Measurements from ENCODE around the gene CUEDC1.

GRCh38 chr17:57947369-57947768 lies 7.8 kb downstream of the CUEDC1 start:
- TF ChIP-seq CTCF (conservative IDR thresholded peaks at IDR 0.05; ENCODE audit: low read depth, low read length) (no peak), RAD21 (IDR thresholded peaks at IDR 0.05; ENCODE audit: low read length) (no peak), SMC3 (IDR thresholded peaks at IDR 0.05; ENCODE audit: low read depth, low read length) (no peak), MXI1 (IDR thresholded peaks at IDR 0.05; ENCODE audit: borderline replicate concordance, low read depth, low read length) (no peak)
- TF ChIP-seq, protein P1, sequence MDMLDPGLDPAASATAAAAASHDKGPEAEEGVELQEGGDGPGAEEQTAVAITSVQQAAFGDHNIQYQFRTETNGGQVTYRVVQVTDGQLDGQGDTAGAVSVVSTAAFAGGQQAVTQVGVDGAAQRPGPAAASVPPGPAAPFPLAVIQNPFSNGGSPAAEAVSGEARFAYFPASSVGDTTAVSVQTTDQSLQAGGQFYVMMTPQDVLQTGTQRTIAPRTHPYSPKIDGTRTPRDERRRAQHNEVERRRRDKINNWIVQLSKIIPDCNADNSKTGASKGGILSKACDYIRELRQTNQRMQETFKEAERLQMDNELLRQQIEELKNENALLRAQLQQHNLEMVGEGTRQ (IDR thresholded peaks at IDR 0.05; ENCODE audit: low read depth, low read length) = no peak

Measured in IMR-90 (cell line).